Fibroblast of skin of abdomen (primary cell): ENCODE results near the gene TUBB3.
"Not testable (repeated sequence)": the region's sequence is repeated elsewhere in the genome, so short reads cannot be mapped to it uniquely, and the experiment has no call there.

Source experiments
- DNase-seq: peaks from one replicate; pipeline ENCODE4 v3.0.0-alpha.2; 2013

TUBB3 gene

DNA sequence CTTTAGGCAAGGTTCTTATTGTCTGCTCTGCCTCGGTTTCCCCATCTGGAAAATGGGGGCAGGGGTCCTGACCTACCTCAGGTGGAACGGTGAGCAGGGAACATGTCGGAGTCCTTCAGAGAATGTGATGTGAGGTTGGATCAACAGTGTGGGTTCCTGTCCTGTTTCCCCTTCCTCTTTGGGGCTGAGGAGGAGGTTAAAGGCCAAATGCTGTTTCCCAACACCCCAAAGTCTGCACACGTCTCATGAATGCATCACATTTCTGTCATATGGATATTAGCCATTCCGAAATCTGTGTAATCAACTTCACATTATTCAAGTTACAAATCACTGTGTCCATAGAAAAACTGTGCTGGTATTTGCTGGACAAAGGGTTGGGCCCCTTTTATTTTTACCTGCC is 44.3 kb downstream of the TUBB3 start:
- DNase-seq, result not testable (repeated sequence)

- DNase-seq, result not testable (repeated sequence)
Observed at GRCh38 chr16:89968074-89968473, 44.9 kb downstream of the TUBB3 start.

DNA sequence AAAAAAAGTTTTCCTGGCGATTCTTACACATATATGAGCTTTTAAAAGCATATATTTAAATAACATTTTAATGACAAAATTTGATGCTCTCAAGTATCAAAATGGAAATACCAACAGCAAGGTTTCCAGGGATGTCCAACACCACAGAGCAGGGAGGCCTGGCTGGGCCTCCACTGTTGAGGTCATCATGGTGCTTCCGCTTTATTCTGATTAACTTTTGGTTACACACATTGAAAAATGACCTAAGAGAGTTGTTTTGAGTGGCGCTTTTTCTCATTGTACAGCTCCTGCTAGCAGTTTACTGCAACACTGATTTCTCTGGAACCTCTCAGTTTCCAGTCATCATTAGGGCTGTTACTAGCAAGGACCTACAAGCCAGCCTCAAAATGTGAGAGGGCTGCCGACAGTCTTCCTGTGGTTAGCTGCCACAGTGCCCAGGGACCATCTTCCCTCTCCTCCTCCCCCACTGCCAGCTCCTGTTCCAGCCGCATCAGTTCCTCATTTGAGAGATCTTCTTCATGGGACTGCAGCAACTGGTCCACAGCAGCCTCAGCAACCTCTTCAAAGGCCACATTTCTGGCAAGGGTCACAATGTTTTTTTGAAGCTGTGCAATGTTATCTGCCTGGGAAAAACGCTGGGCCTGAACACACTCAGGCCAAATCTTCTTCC is 46.7 kb downstream of the TUBB3 start:
- no peak for DNase-seq

DNA sequence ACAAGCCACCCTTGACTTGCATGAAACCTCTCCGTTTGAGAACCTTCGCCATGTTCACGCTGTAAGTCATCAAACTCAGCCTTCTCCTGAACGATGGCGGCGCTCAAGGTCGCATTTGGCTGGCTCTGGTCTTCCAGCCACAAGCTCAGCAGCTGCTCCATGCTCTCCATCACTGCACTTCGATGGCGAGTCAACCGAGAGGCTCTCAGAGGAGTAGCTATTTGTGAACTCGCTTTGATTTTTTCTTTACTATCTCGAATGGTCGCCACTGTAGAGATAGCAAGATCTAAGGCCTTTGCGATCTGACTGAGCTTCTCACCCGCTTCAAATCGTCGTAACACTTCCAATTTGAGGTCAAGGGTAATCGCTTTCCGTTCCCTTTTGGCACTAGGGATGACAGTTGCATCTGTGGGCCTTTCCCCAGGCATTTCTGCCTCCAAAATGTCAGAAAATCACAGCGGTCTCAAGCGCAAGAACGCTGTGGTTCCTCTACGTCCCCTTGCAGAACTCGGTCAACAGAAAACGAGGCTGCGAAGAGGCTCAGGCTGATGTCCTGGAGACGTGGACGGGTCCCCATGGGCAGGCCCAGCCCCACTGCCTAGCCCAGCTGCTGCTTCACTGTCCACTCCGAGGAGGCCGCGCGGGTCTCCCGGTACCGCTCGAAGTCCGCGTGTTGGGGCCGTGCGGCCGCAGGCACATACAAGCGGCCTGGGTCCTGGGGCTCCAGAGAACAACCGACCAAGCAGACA is 48.5 kb downstream of the TUBB3 start:
- DNase-seq, result no peak

GRCh38 chr16:89972244-89973234 is 49.4 kb downstream of the TUBB3 start:
- DNase-seq, result peak; percentile 92

DNA sequence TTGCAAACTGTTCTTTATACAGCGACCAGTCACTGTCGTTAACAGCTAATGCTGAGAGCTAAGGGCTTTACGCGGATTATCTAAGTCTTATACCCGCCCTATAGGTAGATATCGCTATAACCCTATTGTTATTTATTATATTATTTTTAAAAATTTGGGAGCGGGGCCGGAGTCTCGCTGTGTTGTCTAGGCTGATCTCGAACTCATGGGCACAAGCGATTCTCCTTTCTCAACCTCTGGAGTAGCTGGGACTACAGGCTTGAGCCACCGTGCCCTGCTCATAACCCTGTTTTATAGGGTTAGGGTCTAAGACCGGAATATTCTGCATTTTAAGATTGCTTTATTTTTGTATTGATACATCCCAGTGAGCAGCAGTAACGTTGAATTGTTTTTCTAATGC is 50.1 kb downstream of the TUBB3 start:
- DNase-seq, result no peak

DNA sequence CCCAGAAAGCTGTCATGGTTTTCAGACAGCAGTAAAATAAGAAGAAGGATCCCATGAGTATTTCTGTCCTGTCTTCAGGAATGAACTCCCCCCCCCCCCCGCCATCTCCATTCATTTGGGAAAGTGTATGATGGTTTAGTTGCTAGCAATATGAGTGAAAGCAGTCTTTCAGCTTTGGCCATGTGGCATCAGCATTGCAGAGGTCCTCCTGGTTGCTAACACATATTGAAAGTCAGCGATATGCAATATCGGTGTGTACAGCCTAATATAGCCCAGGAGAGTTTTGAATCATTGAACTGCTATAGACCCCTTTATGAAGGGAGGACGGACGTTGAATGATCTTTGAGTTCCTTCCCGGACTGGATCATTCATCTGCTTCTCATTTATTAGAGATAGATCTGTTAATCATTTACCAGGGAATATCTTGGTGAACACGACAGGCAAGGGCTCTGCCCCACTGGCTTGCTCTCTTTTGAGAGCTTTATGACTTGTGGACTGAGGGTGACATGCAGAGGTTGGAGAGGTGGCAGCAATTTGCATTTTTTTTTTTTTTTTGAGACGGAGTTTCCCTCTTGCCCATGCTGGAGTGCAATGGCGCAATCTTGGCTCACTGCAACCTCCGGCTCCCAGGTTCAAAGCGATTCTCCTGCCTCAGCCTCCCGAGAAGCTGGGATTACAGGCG is 50.7 kb downstream of the TUBB3 start:
- DNase-seq, result no peak

DNA sequence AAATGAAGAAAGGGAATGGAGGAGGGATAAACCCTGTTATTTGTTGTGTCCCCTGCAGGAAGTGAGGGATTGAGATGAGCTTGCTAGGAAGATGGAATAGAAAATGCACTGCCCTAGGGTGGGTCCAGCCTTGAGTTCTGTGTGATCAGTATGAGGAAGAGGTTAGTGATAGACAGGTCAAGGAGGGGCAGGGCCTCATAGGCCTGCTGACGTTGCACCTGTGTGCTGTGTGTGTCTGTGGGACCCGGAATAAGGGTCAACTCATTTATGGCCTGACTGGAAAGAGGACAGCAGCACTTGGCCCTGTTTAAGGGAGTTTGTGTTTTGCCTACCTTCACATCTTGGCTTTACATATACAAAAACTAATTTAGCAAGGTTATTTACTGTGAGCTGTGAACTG is 51.7 kb downstream of the TUBB3 start:
- no peak for DNase-seq

- no peak for DNase-seq
Observed at GRCh38 chr16:89981414-89981813, 58.3 kb downstream of the TUBB3 start.

DNA sequence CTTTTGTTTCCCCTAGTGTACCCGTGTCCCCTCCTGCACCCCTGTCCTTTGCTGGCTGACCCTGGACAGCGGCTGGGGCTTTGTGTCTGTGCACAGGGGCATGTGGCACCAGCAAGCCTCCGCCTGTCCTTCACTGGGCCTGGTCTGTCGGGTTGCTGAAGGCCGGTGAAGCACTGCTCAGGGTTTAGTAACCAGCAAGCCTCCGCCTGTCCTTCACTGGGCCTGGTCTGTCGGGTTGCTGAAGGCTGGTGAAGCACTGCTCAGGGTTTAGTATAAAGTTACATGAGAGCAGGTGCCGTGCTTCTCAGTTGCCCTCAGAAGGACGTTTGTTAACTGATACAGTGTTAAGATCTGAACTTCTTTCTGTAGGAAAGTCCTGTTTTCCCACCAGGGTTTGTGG is 59.2 kb downstream of the TUBB3 start:
- DNase-seq, result no peak

DNA sequence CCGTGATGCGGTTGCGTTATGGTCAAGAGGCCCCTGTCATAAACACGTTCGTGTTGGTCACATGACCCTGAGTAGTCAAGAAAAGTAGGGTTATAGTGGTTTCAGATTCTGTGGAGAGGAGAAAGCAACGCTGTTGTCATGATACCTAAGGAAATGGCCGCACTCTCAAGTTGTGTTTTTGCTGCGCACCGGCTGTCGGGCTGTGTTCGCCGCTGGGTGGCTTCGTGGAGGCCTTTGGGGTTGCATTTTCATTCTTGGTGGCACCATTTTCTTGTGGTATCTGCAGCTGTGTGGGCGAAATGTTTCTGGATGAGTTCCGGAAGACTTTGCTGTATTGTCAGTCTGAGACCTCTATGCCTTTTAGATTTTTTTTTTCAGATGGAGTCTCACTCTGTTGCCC is 60.4 kb downstream of the TUBB3 start:
- no peak for DNase-seq

GRCh38 chr16:89984216-89984615 is 61.1 kb downstream of the TUBB3 start:
- DNase-seq, result no peak

DNA sequence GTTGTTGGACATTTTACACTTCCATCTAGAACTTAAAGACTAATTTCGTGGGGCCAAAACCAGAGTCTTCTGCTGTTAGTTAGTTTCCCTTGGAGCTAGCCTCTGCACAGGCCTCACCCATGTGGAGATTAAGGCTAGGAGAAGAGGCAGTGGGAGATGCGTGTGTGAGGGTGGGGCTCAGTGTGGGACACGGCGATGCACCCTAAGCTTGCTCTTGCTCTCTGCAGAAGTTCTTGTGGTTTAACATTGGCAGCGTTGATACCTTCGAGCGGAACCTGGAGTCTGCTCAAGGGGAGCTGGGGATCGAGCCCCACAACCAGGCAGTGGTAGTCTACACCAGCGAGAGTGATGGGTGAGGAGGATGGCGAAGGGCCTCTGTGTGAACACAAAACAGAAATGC is 62.1 kb downstream of the TUBB3 start:
- no peak for DNase-seq
